Endothelial cell of coronary artery (primary cell): Measurements from ENCODE around the gene EVI2A. TPM values are rescaled to one million over a fixed set of nuclear protein-coding genes. Genes with fewer than 3 reads are reported as not detected.

Experiments used
- total RNA-seq: library from RNA; depleted of rRNA; stranded (reverse); fragments of >200 nt; gene quantifications from 2 replicates; pipeline ENCODE4 v1.2.3, GENCODE V29; 2014

The EVI2A gene
- 0.36 and 0.94 TPM in 2 replicates for total RNA-seq

GRCh38 chr17:31321481-31321880, at the start of gene EVI2A:
Gene EVI2A (minus strand): TSS chr17:31321622. CDS start chr17:31319013, 2,609 bp downstream.

GRCh38 chr17:31313982-31314781, 7.2 kb downstream of the EVI2A start, which contains the start of gene EVI2B:
Gene EVI2B (minus strand): TSS chr17:31314054. CDS start chr17:31305609, 8,445 bp downstream.

GRCh38 chr17:31297090-31297489, 24.3 kb downstream of the EVI2A start, which contains the start of gene OMG:
Gene OMG (minus strand): TSS chr17:31297239. CDS start chr17:31296331, 908 bp downstream.

Other genes with a start within 250 kb of the EVI2A start
- gene NF1, start 226.6 kb downstream of the EVI2A start, total RNA-seq: 22.5 and 39.8 TPM in 2 replicates
- gene OMG, start 24.4 kb downstream of the EVI2A start, total RNA-seq: 0.09 TPM in 1 of 2 replicates, not detected in the other
- 0.09 TPM in 2 replicates for gene EVI2B, start 7.6 kb downstream of the EVI2A start, total RNA-seq
- under 0.01 and 0.09 TPM in 2 replicates for gene RAB11FIP4, start 70.1 kb upstream of the EVI2A start, total RNA-seq